Endothelial cell of umbilical vein (primary cell): ENCODE results near the gene RFX2. TPM values are rescaled to one million over a fixed set of nuclear protein-coding genes. Genes with fewer than 3 reads are reported as not detected.

Experiments
- BruUV-seq: library from RNA; stranded (reverse); fragments of 400-500 nt; replicated peaks from 2 replicates; lab custom pipeline; 2021; lab: Mats Ljungman, UMichigan
- CTCF ChIA-PET: fragments of 300-600, 350-600 bp; sonication (Branson Sonifier 250); formaldehyde crosslinking; loops from one replicate; lab custom pipeline; 2021; ENCODE audit warnings: antibody characterized with exemption, inconsistent platforms; lab: Charles Lee
- POLR2A ChIA-PET: fragments of 300-600, 350-600 bp; sonication (Branson Sonifier 250); formaldehyde crosslinking; loops from one replicate; lab custom pipeline; 2021; ENCODE audit warnings: antibody characterized with exemption, inconsistent platforms; lab: Charles Lee
- DNase-seq: peaks from one replicate; pipeline ENCODE4 v3.0.0-alpha.2; 2011; ENCODE audit warnings: low read depth, low spot score
- FAIRE-seq: peaks from 2 replicates; lab custom pipeline; 2011; peaks lifted over from hg19 to GRCh38; lab: Jason Lieb, UNC
- H2AFZ ChIP-seq: 2 replicates; pipeline ENCODE4 v1.6.0; 2012; ENCODE audit warnings: low read depth, low read length, control low read depth, inconsistent platforms
- H3K27ac ChIP-seq: 2 replicates; pipeline ENCODE4 v1.5.1; 2011; ENCODE audit warnings: low read depth, mild to moderate bottlenecking, control low read depth, low read length, moderate library complexity; ENCODE audit not compliant: insufficient read depth
- H3K27me3 ChIP-seq, 2 experiments: 2 replicates each; pipeline versions ENCODE4 v1.6.0 to v1.6.1; 2011; ENCODE audit warnings: low read length in 2 of 2, mixed read lengths in 1 of 2; ENCODE audit not compliant: control insufficient read depth in 2 of 2, insufficient read depth in 2 of 2
- H3K36me3 ChIP-seq, 2 experiments: 2 replicates in 1 of 2; 3 replicates in 1 of 2; pipeline ENCODE4 v1.5.1; 2011; ENCODE audit warnings: low read length in 2 of 2, mild to moderate bottlenecking in 1 of 2, moderate library complexity in 1 of 2; ENCODE audit not compliant: control insufficient read depth in 2 of 2, insufficient read depth in 2 of 2; ENCODE audit errors: extremely low read depth in 1 of 2
- H3K4me1 ChIP-seq: 3 replicates; pipeline ENCODE4 v1.5.1; 2011; ENCODE audit warnings: mild to moderate bottlenecking, low read length; ENCODE audit not compliant: control insufficient read depth, insufficient read depth; ENCODE audit errors: extremely low read depth
- H3K4me2 ChIP-seq: 2 replicates; pipeline ENCODE4 v1.6.1; 2011; ENCODE audit warnings: low read length, control low read depth, mixed read lengths; ENCODE audit not compliant: insufficient read depth
- H3K4me3 ChIP-seq, 3 experiments: fragments of 200-600 bp in 1 of 3; sonication (generic), shearing (Covaris generic) in 1 of 3; replicated peaks in 1 of 3; 2 replicates each; pipeline ENCODE4 v1.5.1; 2011 to 2016; ENCODE audit warnings: control low read depth in 3 of 3, low read length in 3 of 3, mild to moderate bottlenecking in 2 of 3, inconsistent platforms in 1 of 3, low read depth in 1 of 3, moderate library complexity in 1 of 3; ENCODE audit not compliant: insufficient read depth in 1 of 3
- H3K79me2 ChIP-seq: 2 replicates; pipeline ENCODE4 v1.6.0; 2012; ENCODE audit warnings: low read length, inconsistent platforms; ENCODE audit not compliant: control insufficient read depth, insufficient read depth
- H3K9ac ChIP-seq: replicated peaks from 2 replicates; pipeline ENCODE3; 2011; ENCODE audit warnings: low read length, control low read depth; ENCODE audit not compliant: insufficient read depth; ENCODE audit errors: extremely low read depth
- H3K9me1 ChIP-seq: replicated peaks from 3 replicates; pipeline ENCODE4 v1.6.0; 2011; ENCODE audit warnings: mild to moderate bottlenecking, low read length; ENCODE audit not compliant: control insufficient read depth, insufficient read depth; ENCODE audit errors: extremely low read depth
- H3K9me3 ChIP-seq: replicated peaks from 2 replicates; pipeline ENCODE4 v1.5.1; 2012; ENCODE audit warnings: low read length, inconsistent platforms; ENCODE audit not compliant: control insufficient read depth, insufficient read depth
- H4K20me1 ChIP-seq: replicated peaks from 2 replicates; pipeline ENCODE3; 2011; ENCODE audit warnings: mild to moderate bottlenecking, low read length; ENCODE audit not compliant: control insufficient read depth, insufficient read depth; ENCODE audit errors: extremely low read depth
- CTCF ChIP-seq, 2 donors: IDR thresholded peaks; 1 replicate in 1 of 2; 2 replicates in 1 of 2; pipeline ENCODE4 v1.5.1; 2011; ENCODE audit warnings: low read length in 2 of 2, mild to moderate bottlenecking in 2 of 2, moderate library complexity in 2 of 2, control low read depth in 1 of 2, inconsistent platforms in 1 of 2, low read depth in 1 of 2; ENCODE audit not compliant: insufficient read depth in 1 of 2; ENCODE audit errors: extremely low read depth in 1 of 2
- FOS ChIP-seq: IDR thresholded peaks from 2 replicates; pipeline ENCODE4 v1.6.1; 2011; ENCODE audit warnings: mild to moderate bottlenecking, low read length, moderate library complexity, borderline replicate concordance; ENCODE audit not compliant: insufficient read depth
- GATA2 ChIP-seq: IDR thresholded peaks from 2 replicates; pipeline ENCODE4 v1.7.0; 2011; ENCODE audit warnings: low read depth, mild to moderate bottlenecking, moderate library complexity, mixed read lengths, low read length; ENCODE audit not compliant: insufficient read length, insufficient read depth
- MAX ChIP-seq: IDR thresholded peaks from 2 replicates; pipeline ENCODE4 v1.6.1; 2011; ENCODE audit not compliant: insufficient read depth, insufficient read length
- POLR2AphosphoS5 ChIP-seq: IDR thresholded peaks from 2 replicates; pipeline ENCODE4 v1.6.1; 2012; ENCODE audit warnings: low read depth, mild to moderate bottlenecking, control low read depth, low read length, moderate library complexity; ENCODE audit not compliant: insufficient read depth
- dilution Hi-C: fragments of 300-500 bp; cut with MboI; formaldehyde crosslinking; loops from one replicate; pipeline ENCODE4 v1.15.0; 2019; ENCODE audit warnings: low sequenced_read_pairs; ENCODE audit not compliant: extremely low pct_ligation_motif_present
- intact Hi-C: fragments of 100-400 bp; cut with micrococcal nuclease; formaldehyde crosslinking; loops from one replicate; pipeline ENCODE4 v1.10.0; 2022
- polyA plus RNA-seq, 4 experiments: library from polyadenylated mRNA; depleted of rRNA in 3 of 4; stranded (reverse) in 3 of 4; unstranded in 1 of 4; fragments of >200 nt; gene quantifications; 2 replicates each; pipeline versions ENCODE4 v1.2.1 to v1.2.3, GENCODE V29; 2011 to 2012; ENCODE audit warnings: missing spikeins in 1 of 4
- total RNA-seq: library from RNA; stranded (reverse); gene quantifications from 2 replicates; pipeline ENCODE4 v1.2.3, GENCODE V29; 2021

The RFX2 gene
- total and polyA plus RNA-seq, 2 donors (not counting 3 experiments of a cell fraction or from before 2014, with no cell fraction given): 16.1 to 19.0 TPM

GRCh38 chr19:6118043-6118442, 7.7 kb upstream of the RFX2 start:
- no peaks in the 10 kb centered on the region for H3K9me1 ChIP-seq
- H3K36me3 ChIP-seq: no peaks in the 10 kb centered on the region
- intact Hi-C loops: loop anchor here (10.0 kb wide), 1 partner anchor 213 kb away; the partner anchor contains the start of genes NDUFA11 and VMAC
- CTCF ChIA-PET: interaction anchor here (4.6 kb wide), 1 partner anchor 70 kb away, joined by 27 read pairs; no protein-coding TSS in a partner anchor
- H3K9ac ChIP-seq: no peak overlapping the region
- H4K20me1 ChIP-seq: no peaks in the 10 kb centered on the region
- H3K27ac ChIP-seq: no peak overlapping the region
- BruUV-seq: no TSS peak
- H3K27me3 ChIP-seq: peaks cover 6% of the 10 kb centered on the region in 2 experiments
- no peaks in the 10 kb centered on the region for H3K79me2 ChIP-seq
- TF ChIP-seq CTCF (IDR thresholded peaks at IDR 0.05; ENCODE audit: extremely low read depth in 1 of 2, insufficient read depth in 1 of 2, low read depth in 1 of 2, low read length in 2 of 2) (no peak), MAX (no peak), POLR2AphosphoS5 (no peak)
- no peaks in the 10 kb centered on the region for H3K9me3 ChIP-seq
- H3K4me1 ChIP-seq: no peaks in the 10 kb centered on the region
- DNase-seq (no peak), FAIRE-seq (no peak)
- dilution Hi-C loops: no loop called here
- H3K4me2 ChIP-seq: no peak overlapping the region
- no peak overlapping the region for H3K4me3 ChIP-seq
- POLR2A ChIA-PET: no interaction called here
- no peak overlapping the region for H2AFZ ChIP-seq

- FAIRE-seq (no peak), DNase-seq (no peak)
- H3K9me1 ChIP-seq: no peaks in the 10 kb centered on the region
- peaks cover 6% of the 10 kb centered on the region in 2 experiments for H3K27me3 ChIP-seq
- H4K20me1 ChIP-seq: no peaks in the 10 kb centered on the region
- H3K4me3 ChIP-seq: no peak overlapping the region
- intact Hi-C loops (loop anchor here (10.0 kb wide), 1 partner anchor 213 kb away; the partner anchor contains the start of genes NDUFA11 and VMAC), dilution Hi-C loops (no loop called here)
- no peak overlapping the region for H3K9ac ChIP-seq
- H3K9me3 ChIP-seq: no peaks in the 10 kb centered on the region
- H3K27ac ChIP-seq: no peak overlapping the region
- H2AFZ ChIP-seq: no peak overlapping the region
- H3K4me1 ChIP-seq: no peaks in the 10 kb centered on the region
- no TSS peak for BruUV-seq
- CTCF ChIA-PET: interaction anchor here (4.6 to 5.6 kb wide), 2 partner anchors 9 to 69 kb away, joined by 27 to 39 read pairs; no protein-coding TSS in a partner anchor
- TF ChIP-seq FOS (no peak), CTCF (IDR thresholded peaks at IDR 0.05; ENCODE audit: extremely low read depth in 1 of 2, insufficient read depth in 1 of 2, low read depth in 1 of 2, low read length in 2 of 2) (no peak), POLR2AphosphoS5 (no peak), GATA2 (no peak)
- POLR2A ChIA-PET: no interaction called here
- no peaks in the 10 kb centered on the region for H3K36me3 ChIP-seq
- no peak overlapping the region for H3K4me2 ChIP-seq
- H3K79me2 ChIP-seq: no peaks in the 10 kb centered on the region
Measured at GRCh38 chr19:6117534-6117933, 7.2 kb upstream of the RFX2 start.
